ENCODE measurements around the gene WIPF1.

The WIPF1 gene

DNA sequence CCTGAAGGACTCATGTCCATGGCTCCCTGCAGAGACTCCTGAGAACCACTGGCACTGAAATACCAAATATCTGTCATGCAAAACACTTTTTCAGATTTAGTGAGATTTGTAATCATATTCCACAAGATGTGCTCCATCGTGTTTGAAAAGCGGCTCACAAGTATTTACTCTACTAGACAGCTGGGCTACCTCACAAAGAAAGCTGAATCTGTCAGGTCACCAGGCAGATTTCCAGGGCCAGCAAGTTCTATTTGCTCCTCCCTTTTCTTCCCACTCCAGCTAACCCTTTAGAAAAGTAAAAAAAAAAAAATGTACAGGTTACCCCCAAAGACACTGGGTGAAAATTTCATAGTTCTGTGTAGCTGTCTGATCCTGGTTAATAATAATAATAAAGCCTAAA lies 22.9 kb downstream of the WIPF1 start:
- TF ChIP-seq, protein P1, sequence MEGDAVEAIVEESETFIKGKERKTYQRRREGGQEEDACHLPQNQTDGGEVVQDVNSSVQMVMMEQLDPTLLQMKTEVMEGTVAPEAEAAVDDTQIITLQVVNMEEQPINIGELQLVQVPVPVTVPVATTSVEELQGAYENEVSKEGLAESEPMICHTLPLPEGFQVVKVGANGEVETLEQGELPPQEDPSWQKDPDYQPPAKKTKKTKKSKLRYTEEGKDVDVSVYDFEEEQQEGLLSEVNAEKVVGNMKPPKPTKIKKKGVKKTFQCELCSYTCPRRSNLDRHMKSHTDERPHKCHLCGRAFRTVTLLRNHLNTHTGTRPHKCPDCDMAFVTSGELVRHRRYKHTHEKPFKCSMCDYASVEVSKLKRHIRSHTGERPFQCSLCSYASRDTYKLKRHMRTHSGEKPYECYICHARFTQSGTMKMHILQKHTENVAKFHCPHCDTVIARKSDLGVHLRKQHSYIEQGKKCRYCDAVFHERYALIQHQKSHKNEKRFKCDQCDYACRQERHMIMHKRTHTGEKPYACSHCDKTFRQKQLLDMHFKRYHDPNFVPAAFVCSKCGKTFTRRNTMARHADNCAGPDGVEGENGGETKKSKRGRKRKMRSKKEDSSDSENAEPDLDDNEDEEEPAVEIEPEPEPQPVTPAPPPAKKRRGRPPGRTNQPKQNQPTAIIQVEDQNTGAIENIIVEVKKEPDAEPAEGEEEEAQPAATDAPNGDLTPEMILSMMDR (IDR thresholded peaks at IDR 0.05; ENCODE audit: control insufficient read depth, insufficient read depth, low read depth, low read length, missing control alignments) = no peak
- no peak for DNase-seq (ENCODE audit: low read depth)
- no peak overlapping the region for H3K4me3 ChIP-seq (ENCODE audit: control insufficient read depth, low read depth, low read length)

DNA sequence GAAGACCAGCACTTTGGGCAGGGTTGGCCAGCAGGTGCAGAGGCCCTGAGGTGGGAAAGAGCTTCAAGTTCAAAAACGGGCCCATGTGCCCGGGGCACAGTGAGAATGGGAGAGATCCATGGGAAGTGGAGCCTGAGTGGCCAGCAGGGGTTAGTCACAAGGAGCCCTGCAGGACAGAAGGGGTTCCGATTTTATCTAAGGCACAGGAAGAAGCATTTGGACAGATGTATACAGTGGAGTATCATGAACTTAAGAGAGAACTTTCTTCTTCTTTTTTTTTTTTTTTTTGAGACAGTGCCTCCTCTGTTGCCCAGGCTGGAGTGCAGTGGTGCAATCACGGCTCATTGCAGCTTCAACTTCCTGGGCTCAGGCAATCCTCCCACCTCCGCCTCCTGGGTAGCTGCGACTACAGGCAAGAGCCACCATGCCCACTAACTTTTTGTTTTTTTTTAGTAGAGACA lies 24.0 kb downstream of the WIPF1 start:
- DNase-seq (ENCODE audit: low read depth) = no peak
- TF ChIP-seq, protein P1 (IDR thresholded peaks at IDR 0.05; ENCODE audit: control insufficient read depth, insufficient read depth, low read depth, low read length, missing control alignments) = no peak

DNA sequence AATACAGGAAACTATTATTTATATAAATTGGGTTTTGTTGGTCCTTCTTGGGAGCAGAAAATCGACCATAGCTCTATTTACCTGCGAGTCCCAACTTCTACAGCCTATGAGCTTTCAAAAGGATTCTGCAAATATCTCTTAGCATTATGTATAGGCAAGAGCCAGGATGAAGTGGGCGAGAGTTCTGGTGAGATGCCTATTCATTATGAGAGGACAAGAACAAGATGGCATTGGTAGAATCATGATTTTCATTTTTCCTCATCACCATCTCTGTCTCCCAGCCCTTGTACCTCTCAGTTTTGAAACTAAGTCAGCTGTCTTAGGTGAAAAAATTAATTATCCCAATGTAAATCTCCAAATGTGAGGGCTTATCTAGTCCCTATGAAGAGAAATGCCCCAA lies 25.0 kb downstream of the WIPF1 start:
- H3K4me3 ChIP-seq (ENCODE audit: control insufficient read depth, low read depth, low read length) = no peak overlapping the region
- DNase-seq (ENCODE audit: low read depth) = no peak
- TF ChIP-seq, protein P1 (IDR thresholded peaks at IDR 0.05; ENCODE audit: control insufficient read depth, insufficient read depth, low read depth, low read length, missing control alignments) = no peak

More for the DNA sequence above, 24.0 kb downstream of the WIPF1 start:
- H3K4me3 ChIP-seq (ENCODE audit: control insufficient read depth, low read depth, low read length) = no peak overlapping the region

DNA sequence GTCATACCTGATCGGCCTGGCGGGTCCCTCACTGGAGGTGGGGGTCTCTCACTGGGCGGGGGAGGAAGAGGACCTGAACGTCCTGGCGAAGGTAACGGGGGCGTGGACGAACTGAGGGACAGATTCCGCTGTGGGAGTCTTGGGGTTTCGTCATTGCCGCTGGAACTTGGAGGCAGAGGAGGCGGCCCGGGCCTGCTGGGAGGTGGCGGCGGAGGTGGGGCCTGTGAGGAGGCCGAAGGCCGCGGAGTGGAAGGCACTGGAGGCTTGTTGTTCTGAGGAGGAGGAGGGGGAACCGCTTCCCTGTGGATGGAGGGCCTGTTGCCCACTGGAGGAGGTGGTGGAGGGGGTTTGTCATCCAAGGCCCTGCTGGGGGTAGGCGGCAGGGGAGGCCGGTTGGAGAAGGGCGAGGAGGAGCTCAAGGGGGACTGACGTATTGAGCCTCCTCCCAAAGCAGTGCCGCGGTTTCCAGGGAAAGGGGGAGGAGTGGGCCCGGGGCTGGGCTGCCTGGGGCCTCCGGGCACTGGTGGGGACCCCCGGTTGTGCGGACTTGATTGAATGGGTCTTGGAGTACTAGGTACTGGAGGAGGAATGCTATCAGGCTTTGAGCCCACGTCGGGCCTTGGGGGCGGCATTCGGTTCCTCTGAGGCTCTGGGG lies 25.8 kb downstream of the WIPF1 start:
- TF ChIP-seq, protein P1 (IDR thresholded peaks at IDR 0.05; ENCODE audit: control insufficient read depth, insufficient read depth, low read depth, low read length, missing control alignments) = no peak
- DNase-seq (ENCODE audit: low read depth) = no peak

DNA sequence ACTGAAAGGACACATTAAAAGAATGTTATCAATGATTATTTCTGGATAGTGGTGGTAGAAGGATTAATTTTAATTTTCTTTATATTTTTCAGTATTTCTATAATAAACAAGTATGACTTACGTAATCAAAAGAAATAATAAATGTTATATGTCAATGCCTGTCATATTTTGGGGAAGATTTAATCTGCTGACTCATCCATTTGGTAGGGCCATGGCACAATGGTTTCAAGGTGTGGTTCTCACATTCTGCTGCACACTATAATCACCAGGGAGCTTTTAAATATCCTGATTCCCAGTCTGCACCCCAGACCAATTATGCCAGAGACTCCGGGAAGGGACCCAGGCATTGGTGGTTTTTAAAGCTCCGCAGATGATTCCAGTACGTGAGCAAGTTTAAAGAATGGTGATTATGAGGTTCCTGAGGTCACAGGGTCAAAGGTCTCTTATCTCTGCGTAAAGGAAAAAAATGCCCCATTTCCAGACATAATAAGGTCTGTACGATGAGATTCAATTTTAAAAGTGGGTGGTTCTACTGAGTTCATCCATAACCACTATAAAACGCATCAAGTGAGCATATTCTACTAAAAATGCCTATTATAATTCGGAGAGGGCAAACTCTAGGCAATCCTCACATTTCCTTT lies 27.2 kb downstream of the WIPF1 start:
- H3K4me3 ChIP-seq (ENCODE audit: control insufficient read depth, low read depth, low read length) = no peak overlapping the region
- DNase-seq (ENCODE audit: low read depth) = no peak
- TF ChIP-seq, protein P1 (IDR thresholded peaks at IDR 0.05; ENCODE audit: control insufficient read depth, insufficient read depth, low read depth, low read length, missing control alignments) = no peak

More for the DNA sequence above, 25.8 kb downstream of the WIPF1 start:
- no peak overlapping the region for H3K4me3 ChIP-seq (ENCODE audit: control insufficient read depth, low read depth, low read length)

DNA sequence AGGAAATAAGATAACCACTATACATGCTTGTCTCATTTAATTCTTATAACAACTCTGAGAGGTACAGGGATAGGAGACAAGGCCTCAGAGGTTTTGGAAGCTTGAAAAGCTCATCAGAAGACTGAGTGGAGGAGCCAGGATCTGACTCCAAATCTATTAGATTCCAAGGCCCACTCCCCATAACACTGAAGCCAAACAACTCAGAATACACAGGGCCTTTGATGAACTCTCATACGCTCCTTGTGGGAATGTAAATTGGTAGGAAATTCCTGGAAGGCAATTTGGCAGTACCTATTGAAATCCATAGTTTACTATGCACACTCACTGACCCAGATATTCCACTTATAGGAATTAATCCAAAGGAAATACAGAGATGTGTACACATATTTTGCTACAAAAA lies 27.9 kb downstream of the WIPF1 start:
- TF ChIP-seq, protein P1 (IDR thresholded peaks at IDR 0.05; ENCODE audit: control insufficient read depth, insufficient read depth, low read depth, low read length, missing control alignments) = no peak
- no peak overlapping the region for H3K4me3 ChIP-seq (ENCODE audit: control insufficient read depth, low read depth, low read length)
- DNase-seq (ENCODE audit: low read depth) = no peak

Measured in AG09309 (cell line).